Endothelial cell of umbilical vein (primary cell): ENCODE results near the gene CALCR. TPM values are rescaled to one million over a fixed set of nuclear protein-coding genes. Genes with fewer than 3 reads are reported as not detected.

Source experiments
- BruUV-seq: library from RNA; stranded (reverse); fragments of 400-500 nt; replicated peaks from 2 replicates; lab custom pipeline; 2021; lab: Mats Ljungman, UMichigan
- CTCF ChIA-PET: fragments of 300-600, 350-600 bp; sonication (Branson Sonifier 250); formaldehyde crosslinking; loops from one replicate; lab custom pipeline; 2021; ENCODE audit warnings: antibody characterized with exemption, inconsistent platforms; lab: Charles Lee
- POLR2A ChIA-PET: fragments of 300-600, 350-600 bp; sonication (Branson Sonifier 250); formaldehyde crosslinking; loops from one replicate; lab custom pipeline; 2021; ENCODE audit warnings: antibody characterized with exemption, inconsistent platforms; lab: Charles Lee
- DNase-seq: peaks from one replicate; pipeline ENCODE4 v3.0.0-alpha.2; 2011; ENCODE audit warnings: low read depth, low spot score
- FAIRE-seq: peaks from 2 replicates; lab custom pipeline; 2011; peaks lifted over from hg19 to GRCh38; lab: Jason Lieb, UNC
- H2AFZ ChIP-seq: 2 replicates; pipeline ENCODE4 v1.6.0; 2012; ENCODE audit warnings: low read depth, low read length, control low read depth, inconsistent platforms
- H3K27ac ChIP-seq: 2 replicates; pipeline ENCODE4 v1.5.1; 2011; ENCODE audit warnings: low read depth, mild to moderate bottlenecking, control low read depth, low read length, moderate library complexity; ENCODE audit not compliant: insufficient read depth
- H3K27me3 ChIP-seq, 2 experiments: 2 replicates each; pipeline versions ENCODE4 v1.6.0 to v1.6.1; 2011; ENCODE audit warnings: low read length in 2 of 2, mixed read lengths in 1 of 2; ENCODE audit not compliant: control insufficient read depth in 2 of 2, insufficient read depth in 2 of 2
- H3K36me3 ChIP-seq, 2 experiments: 2 replicates in 1 of 2; 3 replicates in 1 of 2; pipeline ENCODE4 v1.5.1; 2011; ENCODE audit warnings: low read length in 2 of 2, mild to moderate bottlenecking in 1 of 2, moderate library complexity in 1 of 2; ENCODE audit not compliant: control insufficient read depth in 2 of 2, insufficient read depth in 2 of 2; ENCODE audit errors: extremely low read depth in 1 of 2
- H3K4me1 ChIP-seq: 3 replicates; pipeline ENCODE4 v1.5.1; 2011; ENCODE audit warnings: mild to moderate bottlenecking, low read length; ENCODE audit not compliant: control insufficient read depth, insufficient read depth; ENCODE audit errors: extremely low read depth
- H3K4me2 ChIP-seq: 2 replicates; pipeline ENCODE4 v1.6.1; 2011; ENCODE audit warnings: low read length, control low read depth, mixed read lengths; ENCODE audit not compliant: insufficient read depth
- H3K4me3 ChIP-seq, 3 experiments: fragments of 200-600 bp in 1 of 3; sonication (generic), shearing (Covaris generic) in 1 of 3; replicated peaks in 1 of 3; 2 replicates each; pipeline ENCODE4 v1.5.1; 2011 to 2016; ENCODE audit warnings: control low read depth in 3 of 3, low read length in 3 of 3, mild to moderate bottlenecking in 2 of 3, inconsistent platforms in 1 of 3, low read depth in 1 of 3, moderate library complexity in 1 of 3; ENCODE audit not compliant: insufficient read depth in 1 of 3
- H3K79me2 ChIP-seq: 2 replicates; pipeline ENCODE4 v1.6.0; 2012; ENCODE audit warnings: low read length, inconsistent platforms; ENCODE audit not compliant: control insufficient read depth, insufficient read depth
- H3K9ac ChIP-seq: replicated peaks from 2 replicates; pipeline ENCODE3; 2011; ENCODE audit warnings: low read length, control low read depth; ENCODE audit not compliant: insufficient read depth; ENCODE audit errors: extremely low read depth
- H3K9me1 ChIP-seq: replicated peaks from 3 replicates; pipeline ENCODE4 v1.6.0; 2011; ENCODE audit warnings: mild to moderate bottlenecking, low read length; ENCODE audit not compliant: control insufficient read depth, insufficient read depth; ENCODE audit errors: extremely low read depth
- H3K9me3 ChIP-seq: replicated peaks from 2 replicates; pipeline ENCODE4 v1.5.1; 2012; ENCODE audit warnings: low read length, inconsistent platforms; ENCODE audit not compliant: control insufficient read depth, insufficient read depth
- H4K20me1 ChIP-seq: replicated peaks from 2 replicates; pipeline ENCODE3; 2011; ENCODE audit warnings: mild to moderate bottlenecking, low read length; ENCODE audit not compliant: control insufficient read depth, insufficient read depth; ENCODE audit errors: extremely low read depth
- EZH2 ChIP-seq: IDR thresholded peaks from 2 replicates; pipeline ENCODE4 v1.6.1; 2012; ENCODE audit warnings: borderline replicate concordance, low read depth, mild to moderate bottlenecking, moderate library complexity, low read length, inconsistent platforms; ENCODE audit not compliant: severe bottlenecking
- FOS ChIP-seq: IDR thresholded peaks from 2 replicates; pipeline ENCODE4 v1.6.1; 2011; ENCODE audit warnings: mild to moderate bottlenecking, low read length, moderate library complexity, borderline replicate concordance; ENCODE audit not compliant: insufficient read depth
- JUN ChIP-seq: IDR thresholded peaks from 2 replicates; pipeline ENCODE4 v1.6.1; 2011; ENCODE audit warnings: borderline replicate concordance, low read depth; ENCODE audit not compliant: insufficient read length, insufficient read depth
- MAX ChIP-seq: IDR thresholded peaks from 2 replicates; pipeline ENCODE4 v1.6.1; 2011; ENCODE audit not compliant: insufficient read depth, insufficient read length
- MYC ChIP-seq: IDR thresholded peaks from one replicate; pipeline ENCODE4 v1.6.1; 2011; ENCODE audit warnings: mild to moderate bottlenecking, low read depth, low read length
- POLR2AphosphoS5 ChIP-seq: IDR thresholded peaks from 2 replicates; pipeline ENCODE4 v1.6.1; 2012; ENCODE audit warnings: low read depth, mild to moderate bottlenecking, control low read depth, low read length, moderate library complexity; ENCODE audit not compliant: insufficient read depth
- dilution Hi-C: fragments of 300-500 bp; cut with MboI; formaldehyde crosslinking; loops from one replicate; pipeline ENCODE4 v1.15.0; 2019; ENCODE audit warnings: low sequenced_read_pairs; ENCODE audit not compliant: extremely low pct_ligation_motif_present
- intact Hi-C: fragments of 100-400 bp; cut with micrococcal nuclease; formaldehyde crosslinking; loops from one replicate; pipeline ENCODE4 v1.10.0; 2022
- polyA plus RNA-seq, 4 experiments: library from polyadenylated mRNA; depleted of rRNA in 3 of 4; stranded (reverse) in 3 of 4; unstranded in 1 of 4; fragments of >200 nt; gene quantifications; 2 replicates each; pipeline versions ENCODE4 v1.2.1 to v1.2.3, GENCODE V29; 2011 to 2012; ENCODE audit warnings: missing spikeins in 1 of 4
- total RNA-seq: library from RNA; stranded (reverse); gene quantifications from 2 replicates; pipeline ENCODE4 v1.2.3, GENCODE V29; 2021
- TF ChIP-seq, protein P1 (sequence below), 2 donors: IDR thresholded peaks; 1 replicate in 1 of 2; 2 replicates in 1 of 2; pipeline ENCODE4 v1.5.1; 2011; ENCODE audit warnings: low read length in 2 of 2, mild to moderate bottlenecking in 2 of 2, moderate library complexity in 2 of 2, control low read depth in 1 of 2, inconsistent platforms in 1 of 2, low read depth in 1 of 2; ENCODE audit not compliant: insufficient read depth in 1 of 2; ENCODE audit errors: extremely low read depth in 1 of 2

CALCR gene
- total and polyA plus RNA-seq, 2 donors (not counting 3 experiments of a cell fraction or from before 2014, with no cell fraction given): not detected

DNA sequence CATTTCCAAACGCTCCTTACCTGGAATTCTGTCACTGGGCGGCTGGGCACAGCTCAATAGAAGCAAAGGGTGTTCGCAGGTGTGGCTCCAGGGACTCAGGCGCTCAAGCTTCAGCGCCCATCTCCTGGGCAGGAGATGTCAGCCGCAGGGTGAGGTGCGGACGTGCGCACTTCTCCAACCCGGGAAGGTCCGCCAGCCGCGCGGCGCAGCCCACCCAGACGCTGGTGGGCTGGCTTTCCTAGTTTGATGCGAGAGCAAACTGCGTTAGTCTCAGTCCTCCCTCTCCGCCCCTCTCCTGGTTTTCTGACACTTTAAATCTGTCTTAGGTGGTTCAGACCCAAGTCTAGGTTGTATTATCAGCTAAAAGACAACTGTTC lies 267 bp downstream of the CALCR start:
- BruUV-seq: no TSS peak

GRCh38 chr7:93569189-93569588 lies 5.3 kb downstream of the CALCR start:
- BruUV-seq: no TSS peak
- CTCF ChIA-PET: no interaction called here
- H3K4me2 ChIP-seq: no peak overlapping the region
- H3K27me3 ChIP-seq: peaks cover 9 to 21% of the 10 kb centered on the region in 2 experiments
- no peak overlapping the region for H3K9ac ChIP-seq
- no peaks in the 10 kb centered on the region for H3K79me2 ChIP-seq
- no peak for DNase-seq
- intact Hi-C loops: no loop called here
- no peaks in the 10 kb centered on the region for H3K9me3 ChIP-seq
- no peaks in the 10 kb centered on the region for H3K4me1 ChIP-seq
- H4K20me1 ChIP-seq: no peaks in the 10 kb centered on the region
- H3K36me3 ChIP-seq: no peaks in the 10 kb centered on the region
- H2AFZ ChIP-seq: no peak overlapping the region
- H3K9me1 ChIP-seq: no peaks in the 10 kb centered on the region
- dilution Hi-C loops: no loop called here
- no peak for FAIRE-seq
- POLR2A ChIA-PET: no interaction called here
- H3K4me3 ChIP-seq: no peak overlapping the region
- no peak for TF ChIP-seq MAX
- TF ChIP-seq POLR2AphosphoS5: no peak
- TF ChIP-seq, protein P1, sequence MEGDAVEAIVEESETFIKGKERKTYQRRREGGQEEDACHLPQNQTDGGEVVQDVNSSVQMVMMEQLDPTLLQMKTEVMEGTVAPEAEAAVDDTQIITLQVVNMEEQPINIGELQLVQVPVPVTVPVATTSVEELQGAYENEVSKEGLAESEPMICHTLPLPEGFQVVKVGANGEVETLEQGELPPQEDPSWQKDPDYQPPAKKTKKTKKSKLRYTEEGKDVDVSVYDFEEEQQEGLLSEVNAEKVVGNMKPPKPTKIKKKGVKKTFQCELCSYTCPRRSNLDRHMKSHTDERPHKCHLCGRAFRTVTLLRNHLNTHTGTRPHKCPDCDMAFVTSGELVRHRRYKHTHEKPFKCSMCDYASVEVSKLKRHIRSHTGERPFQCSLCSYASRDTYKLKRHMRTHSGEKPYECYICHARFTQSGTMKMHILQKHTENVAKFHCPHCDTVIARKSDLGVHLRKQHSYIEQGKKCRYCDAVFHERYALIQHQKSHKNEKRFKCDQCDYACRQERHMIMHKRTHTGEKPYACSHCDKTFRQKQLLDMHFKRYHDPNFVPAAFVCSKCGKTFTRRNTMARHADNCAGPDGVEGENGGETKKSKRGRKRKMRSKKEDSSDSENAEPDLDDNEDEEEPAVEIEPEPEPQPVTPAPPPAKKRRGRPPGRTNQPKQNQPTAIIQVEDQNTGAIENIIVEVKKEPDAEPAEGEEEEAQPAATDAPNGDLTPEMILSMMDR (IDR thresholded peaks at IDR 0.05; ENCODE audit: extremely low read depth in 1 of 2, insufficient read depth in 1 of 2, low read depth in 1 of 2, low read length in 2 of 2): no peak
- H3K27ac ChIP-seq: no peak overlapping the region

More for the DNA sequence above, 267 bp downstream of the CALCR start:
- CTCF ChIA-PET: no interaction called here
- no peak overlapping the region for H3K9ac ChIP-seq
- no peaks in the 10 kb centered on the region for H4K20me1 ChIP-seq
- no peaks in the 10 kb centered on the region for H3K9me1 ChIP-seq
- H3K9me3 ChIP-seq: no peaks in the 10 kb centered on the region
- H3K27ac ChIP-seq: no peak overlapping the region
- H2AFZ ChIP-seq: no peak overlapping the region
- H3K4me1 ChIP-seq: no peaks in the 10 kb centered on the region
- dilution Hi-C loops: no loop called here
- FAIRE-seq (no peak), DNase-seq (no peak)
- H3K4me3 ChIP-seq: no peak overlapping the region
- POLR2A ChIA-PET: no interaction called here
- no peaks in the 10 kb centered on the region for H3K79me2 ChIP-seq
- H3K36me3 ChIP-seq: no peaks in the 10 kb centered on the region
- TF ChIP-seq POLR2AphosphoS5 (no peak), EZH2 (peak; percentile 63), FOS (no peak), JUN (no peak), MYC (no peak)
- TF ChIP-seq, protein P1 (IDR thresholded peaks at IDR 0.05; ENCODE audit: extremely low read depth in 1 of 2, insufficient read depth in 1 of 2, low read depth in 1 of 2, low read length in 2 of 2): no peak
- intact Hi-C loops: no loop called here
- H3K27me3 ChIP-seq: peaks cover 26 to 55% of the 10 kb centered on the region in 2 experiments
- H3K4me2 ChIP-seq: no peak overlapping the region
